GM19193 (cell line): ENCODE measurements around the gene SLC38A8.

ENCODE experiments used
- POLR2A ChIP-seq: IDR thresholded peaks from 4 replicates; pipeline ENCODE4 v1.6.1; 2011; ENCODE audit not compliant: insufficient read depth, insufficient read length; ENCODE audit errors: extremely low read depth

The SLC38A8 gene

GRCh38 chr16:84075376-84075775 lies 32.8 kb upstream of the SLC38A8 start:
- TF ChIP-seq POLR2A: no peak

- TF ChIP-seq POLR2A: no peak
Observed at GRCh38 chr16:84074721-84075120, 32.1 kb upstream of the SLC38A8 start.

DNA sequence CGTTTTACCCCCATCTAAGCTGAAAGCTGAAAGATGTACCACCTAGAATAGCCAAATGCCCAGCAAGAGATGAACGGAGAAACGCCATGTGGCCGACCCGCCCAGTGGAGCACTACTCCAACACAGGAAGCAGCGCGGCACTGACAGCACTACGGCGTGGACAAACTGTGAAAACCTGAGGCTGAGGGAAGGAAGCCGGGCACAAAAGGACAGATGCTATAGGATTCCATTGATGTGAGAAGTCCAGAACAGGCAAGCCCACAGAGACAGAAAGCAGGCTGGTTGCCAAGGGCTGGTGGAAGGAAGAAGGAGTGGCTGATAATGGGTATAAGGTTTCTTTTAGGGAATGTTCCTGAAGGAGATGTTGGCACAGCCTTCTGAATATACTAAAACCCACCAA lies 29.4 kb upstream of the SLC38A8 start:
- TF ChIP-seq POLR2A: no peak

DNA sequence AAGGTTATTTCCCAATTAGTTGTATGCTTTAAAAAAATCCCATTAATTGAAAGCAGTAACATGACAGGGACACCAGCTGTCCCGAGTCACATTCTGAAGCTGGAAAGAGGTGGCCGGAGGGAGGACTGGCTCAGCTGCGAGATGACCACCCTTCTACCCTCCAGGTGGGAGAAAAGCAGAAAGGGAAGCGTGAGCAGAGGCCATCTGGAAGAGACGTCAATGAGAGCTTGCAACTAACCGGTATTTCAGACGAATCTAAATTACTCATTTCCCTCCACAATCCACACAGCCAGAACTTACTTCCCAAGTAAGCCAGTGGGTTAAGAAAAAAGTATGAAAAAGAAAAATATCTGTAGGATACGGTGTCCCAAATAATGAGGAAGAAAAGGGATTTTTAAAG lies 28.5 kb upstream of the SLC38A8 start:
- no peak for TF ChIP-seq POLR2A

DNA sequence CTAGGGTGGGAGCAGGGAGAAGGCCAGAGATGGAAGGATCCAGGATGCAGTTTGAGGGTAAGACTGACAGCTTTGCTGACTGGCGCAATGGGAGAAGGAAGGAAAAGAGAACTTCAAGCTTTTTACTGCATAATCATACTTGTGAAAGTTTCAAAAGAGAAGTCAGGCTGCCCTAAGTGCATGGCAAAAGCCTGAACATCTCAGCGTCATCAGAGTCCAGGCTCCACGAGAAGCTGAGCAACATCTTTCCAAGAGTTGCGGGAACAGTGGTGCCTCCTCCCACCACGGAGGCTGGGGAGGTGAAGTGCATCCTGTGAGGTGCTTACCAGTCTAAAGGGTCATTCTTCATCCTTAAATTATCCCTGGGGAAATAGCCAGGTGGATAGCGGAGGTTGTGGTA lies 26.9 kb upstream of the SLC38A8 start:
- no peak for TF ChIP-seq POLR2A

DNA sequence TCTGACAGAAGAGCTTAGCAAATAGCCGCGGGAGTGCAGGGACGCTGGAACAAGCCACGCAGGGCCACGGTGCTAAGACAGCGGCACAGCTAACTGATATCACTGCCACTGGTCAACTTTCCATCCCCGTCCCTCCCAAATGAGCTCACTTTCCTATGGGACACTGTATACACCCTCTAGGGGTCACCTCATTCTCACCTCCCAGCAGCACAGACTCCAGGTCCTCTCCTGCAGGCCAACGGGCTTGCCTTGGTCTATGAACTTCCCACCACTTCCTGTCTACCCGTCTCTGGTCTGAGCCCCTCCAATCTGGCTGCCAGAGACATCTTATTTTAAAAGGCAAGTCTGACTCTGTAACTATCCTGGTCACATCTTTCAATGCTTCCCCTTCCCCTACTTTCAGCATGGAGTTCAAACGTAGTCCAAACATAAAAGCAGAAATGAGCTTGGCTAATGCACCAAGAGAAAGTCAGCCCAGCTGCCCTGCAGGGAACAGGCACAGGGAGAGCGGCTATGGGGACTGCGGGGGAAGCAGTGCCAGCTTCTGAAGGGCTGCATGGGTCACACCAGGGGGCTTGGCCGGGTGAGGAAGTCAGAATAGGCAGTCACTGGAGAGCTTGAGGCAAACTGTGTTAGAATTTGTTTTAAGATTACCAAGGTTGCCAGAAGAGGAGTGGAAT lies 26.3 kb upstream of the SLC38A8 start:
- TF ChIP-seq POLR2A: no peak

GRCh38 chr16:84068041-84068440 lies 25.4 kb upstream of the SLC38A8 start:
- TF ChIP-seq POLR2A: no peak

DNA sequence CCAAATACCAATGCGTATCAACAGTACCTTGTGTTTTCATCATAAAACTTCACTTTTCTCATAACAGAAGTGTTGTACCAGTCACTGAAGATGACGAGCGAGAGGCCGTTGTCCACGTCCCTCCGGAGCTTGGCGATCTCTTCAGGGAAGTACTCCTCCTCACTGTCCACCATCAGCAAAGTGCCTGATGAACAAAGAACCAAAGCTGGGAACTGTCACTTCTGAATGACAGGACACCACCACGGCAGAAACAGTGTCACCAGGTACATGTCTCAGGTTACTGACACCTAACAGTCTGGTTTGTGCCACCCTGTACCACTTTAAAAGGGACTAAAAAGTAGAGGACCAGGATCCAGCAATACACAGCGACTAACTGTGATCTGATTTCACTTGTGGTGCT lies 25.0 kb upstream of the SLC38A8 start:
- TF ChIP-seq POLR2A: no peak

GRCh38 chr16:84065536-84066132 lies 23.0 kb upstream of the SLC38A8 start:
- no peak for TF ChIP-seq POLR2A

- TF ChIP-seq POLR2A: no peak
Observed at GRCh38 chr16:84063980-84064379, 21.4 kb upstream of the SLC38A8 start.

GRCh38 chr16:84062734-84063640 lies 20.4 kb upstream of the SLC38A8 start:
- no peak for TF ChIP-seq POLR2A

- no peak for TF ChIP-seq POLR2A
Observed at GRCh38 chr16:84061236-84061819, 18.7 kb upstream of the SLC38A8 start.

DNA sequence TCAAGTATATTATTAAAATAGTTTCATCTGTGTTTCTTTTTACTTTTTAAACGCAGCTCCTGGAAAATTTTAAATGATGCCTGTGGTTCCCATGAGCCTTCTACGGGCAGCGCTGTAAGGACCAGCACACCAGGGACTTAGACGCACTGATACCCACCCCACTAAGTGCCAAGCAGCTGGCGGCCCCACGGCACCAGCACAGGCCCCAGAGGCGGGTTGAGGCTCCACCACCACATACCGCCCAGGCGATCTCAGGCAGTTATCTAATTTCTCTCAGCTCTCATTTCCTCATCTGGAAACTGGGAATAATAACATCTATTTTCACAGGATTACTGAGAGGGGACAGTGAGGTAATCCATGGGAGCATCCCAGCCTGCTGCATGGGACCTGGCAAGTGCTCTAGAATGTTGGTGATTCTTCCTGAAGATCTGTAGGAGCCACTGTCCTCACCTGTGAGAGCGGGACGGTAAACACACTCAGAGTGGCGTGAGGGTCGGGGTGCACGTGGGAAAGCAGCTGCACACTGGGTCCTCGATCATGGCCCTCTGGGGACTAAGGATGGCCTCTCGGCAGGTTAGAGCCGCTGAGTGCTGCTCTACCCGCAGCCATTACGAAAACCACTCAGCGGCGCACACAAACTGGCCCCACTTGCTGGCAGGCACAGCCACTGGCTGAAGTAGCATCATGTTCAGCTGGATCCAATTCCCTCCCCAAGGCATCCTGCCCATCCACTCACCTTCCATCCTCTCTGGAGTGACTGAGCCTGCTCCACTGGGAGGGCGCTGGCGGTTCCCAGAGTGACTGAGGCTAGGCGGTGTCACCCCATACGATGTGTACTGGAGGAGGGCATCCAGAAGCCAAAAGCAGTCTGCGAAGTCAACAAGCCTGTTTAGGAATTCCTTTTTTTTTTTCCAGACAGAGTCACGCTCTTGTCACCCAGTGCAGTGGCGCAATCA lies 17.6 kb upstream of the SLC38A8 start:
- no peak for TF ChIP-seq POLR2A

- no peak for TF ChIP-seq POLR2A
Observed at GRCh38 chr16:84059111-84059510, 16.5 kb upstream of the SLC38A8 start.
